HCT116 (cell line): ENCODE measurements around the gene OR56A1. TPM values are rescaled to one million over a fixed set of nuclear protein-coding genes. Genes with fewer than 3 reads are reported as not detected.

Experiments used
- ATAC-seq: fragments of 200-7000 bp; cut with Tn5 transposase; 2 replicates; pipeline ENCODE4 v1.9.1; 2020; ENCODE audit warnings: mild to moderate bottlenecking, moderate library complexity
- BruUV-seq: library from RNA; stranded (reverse); fragments of 400-500 nt; replicated peaks from 2 replicates; lab custom pipeline; 2021; lab: Mats Ljungman, UMichigan
- CTCF ChIA-PET: fragments of 300-600 bp; sonication (Branson Sonifier 250); formaldehyde crosslinking; loops from one replicate; lab custom pipeline; 2021; ENCODE audit warnings: antibody characterized with exemption; lab: Charles Lee
- POLR2A ChIA-PET: fragments of 300-600, 350-600 bp; sonication (Branson Sonifier 250); formaldehyde crosslinking; loops from one replicate; lab custom pipeline; 2021; ENCODE audit warnings: antibody characterized with exemption; lab: Charles Lee
- RAD21 ChIA-PET, 2 experiments: fragments of 300-600 bp; sonication (Branson Sonifier 250); formaldehyde crosslinking; loops; one replicate each; lab custom pipeline; 2023; ENCODE audit warnings: low total read pairs in 2 of 2; ENCODE audit not compliant: uncharacterized antibody in 2 of 2, unreplicated experiment in 2 of 2, low non-redundant PET in 1 of 2; lab: Charles Lee
- DNase-seq: peaks from one replicate; pipeline ENCODE4 v3.0.0-alpha.2; 2010; ENCODE audit warnings: low read depth, low spot score
- H2AFZ ChIP-seq: fragments of 200-600 bp; shearing (Covaris generic), sonication (generic); 2 replicates; pipeline ENCODE4 v1.6.1; 2017; ENCODE audit warnings: low read depth, mixed run types, mixed read lengths, antibody characterized with exemption, low read length; ENCODE audit not compliant: poor library complexity, severe bottlenecking
- H3K27ac ChIP-seq: 2 replicates; pipeline ENCODE4 v1.5.1; 2012; ENCODE audit warnings: low read depth, low read length
- H3K27me3 ChIP-seq: fragments of 200-600 bp; sonication (generic); 2 replicates; pipeline ENCODE4 v1.6.1; 2016; ENCODE audit warnings: mixed run types, low read length, mixed read lengths; ENCODE audit not compliant: insufficient read depth
- H3K36me3 ChIP-seq, 2 experiments: fragments of 200-500 bp in 1 of 2; fragments of 200-600 bp in 1 of 2; sonication (Bioruptor generic) in 1 of 2; sonication (generic) in 1 of 2; 2 replicates each; pipeline versions ENCODE4 v1.5.1 to v1.6.1; 2014 to 2016; ENCODE audit warnings: low read length in 2 of 2, inconsistent platforms in 1 of 2, mixed read lengths in 1 of 2, mixed run types in 1 of 2; ENCODE audit not compliant: insufficient read depth in 2 of 2, control insufficient read depth in 1 of 2
- H3K4me1 ChIP-seq, 2 experiments: fragments of 200-600 bp in 1 of 2; sonication (generic) in 1 of 2; 2 replicates each; pipeline versions ENCODE4 v1.5.1 to v1.6.1; 2012 to 2017; ENCODE audit warnings: low read length in 2 of 2, inconsistent platforms in 1 of 2, mild to moderate bottlenecking in 1 of 2, mixed read lengths in 1 of 2, mixed run types in 1 of 2, moderate library complexity in 1 of 2; ENCODE audit not compliant: insufficient read depth in 2 of 2, control insufficient read depth in 1 of 2
- H3K4me2 ChIP-seq: fragments of 200-600 bp; sonication (generic); 2 replicates; pipeline ENCODE4 v1.6.1; 2017; ENCODE audit warnings: mixed run types, low read length, mixed read lengths
- H3K4me3 ChIP-seq, 2 experiments: fragments of 200-600 bp in 1 of 2; sonication (generic) in 1 of 2; replicated peaks in 1 of 2; 2 replicates each; pipeline ENCODE4 v1.5.1; 2011 to 2016; ENCODE audit warnings: low read length in 2 of 2, control low read depth in 1 of 2, low read depth in 1 of 2, mild to moderate bottlenecking in 1 of 2, mixed read lengths in 1 of 2, mixed run types in 1 of 2
- H3K79me2 ChIP-seq: fragments of 200-600 bp; sonication (generic); 2 replicates; pipeline ENCODE4 v1.6.1; 2017; ENCODE audit warnings: mild to moderate bottlenecking, mixed run types, low read length, moderate library complexity, mixed read lengths; ENCODE audit not compliant: insufficient read depth
- H3K9ac ChIP-seq: fragments of 200-600 bp; sonication (generic); 2 replicates; pipeline ENCODE4 v1.6.1; 2016; ENCODE audit warnings: low read length, mixed read lengths
- H3K9me2 ChIP-seq: fragments of 200-600 bp; sonication (generic), shearing (Covaris generic); 2 replicates; pipeline ENCODE4 v1.6.1; 2017; ENCODE audit warnings: mixed run types, mild to moderate bottlenecking, moderate library complexity; ENCODE audit not compliant: insufficient read depth
- H3K9me3 ChIP-seq, 2 experiments: fragments of 200-500 bp in 1 of 2; fragments of 200-600 bp in 1 of 2; sonication (Bioruptor generic) in 1 of 2; sonication (generic) in 1 of 2; 2 replicates each; pipeline ENCODE4 v1.6.1; 2014 to 2017; ENCODE audit warnings: low read length in 2 of 2, mixed read lengths in 2 of 2, inconsistent platforms in 1 of 2, low read depth in 1 of 2, mild to moderate bottlenecking in 1 of 2, mixed run types in 1 of 2, moderate library complexity in 1 of 2; ENCODE audit not compliant: control insufficient read depth in 1 of 2, insufficient read depth in 1 of 2
- H4K20me1 ChIP-seq: fragments of 200-600 bp; sonication (generic), shearing (Covaris generic); 2 replicates; pipeline ENCODE4 v1.6.1; 2017; ENCODE audit warnings: mixed run types, mild to moderate bottlenecking, moderate library complexity; ENCODE audit not compliant: insufficient read depth
- CEBPB ChIP-seq: IDR thresholded peaks from 2 replicates; pipeline ENCODE4 v1.6.1; 2012; ENCODE audit warnings: low read depth
- JUND ChIP-seq: IDR thresholded peaks from 2 replicates; pipeline ENCODE4 v1.6.1; 2012
- MAX ChIP-seq: IDR thresholded peaks from 2 replicates; pipeline ENCODE4 v1.6.1; 2012
- POLR2AphosphoS5 ChIP-seq: IDR thresholded peaks from 2 replicates; pipeline ENCODE4 v1.6.1; 2011; ENCODE audit warnings: mild to moderate bottlenecking, low read depth, low read length, moderate library complexity
- SRF ChIP-seq: IDR thresholded peaks from 2 replicates; pipeline ENCODE4 v1.6.1; 2012; ENCODE audit warnings: low read depth
- TCF7L2 ChIP-seq: IDR thresholded peaks from 2 replicates; pipeline ENCODE4 v1.7.0; 2011; ENCODE audit warnings: borderline replicate concordance, inconsistent platforms; ENCODE audit not compliant: insufficient read depth, insufficient read length; ENCODE audit errors: extremely low read depth
- intact Hi-C: fragments of 100-400 bp; cut with micrococcal nuclease; formaldehyde crosslinking; loops from 2 replicates; pipeline ENCODE4 v1.10.0; 2022
- total RNA-seq: library from RNA; stranded (reverse); gene quantifications from one replicate; pipeline ENCODE4 v1.2.1, GENCODE V29; 2021; ENCODE audit not compliant: unreplicated experiment

Gene OR56A1
- total RNA-seq, 1 experiment from 2014 or later: not detected

- no peak for TF ChIP-seq CEBPB
- no peak for TF ChIP-seq POLR2AphosphoS5
- no peak for TF ChIP-seq JUND
- TF ChIP-seq SRF: no peak
- no peak for TF ChIP-seq MAX
- TF ChIP-seq TCF7L2: no peak
- intact Hi-C loops: no loop called here
- H3K9me2 ChIP-seq: no peaks in the 10 kb centered on the region
- no peak overlapping the region for H3K27ac ChIP-seq
- no peaks in the 10 kb centered on the region for H3K4me1 ChIP-seq
- peaks cover 51% of the 10 kb centered on the region for H3K27me3 ChIP-seq
- no peak overlapping the region for H3K4me2 ChIP-seq
- ATAC-seq (no peak), DNase-seq (no peak)
- H3K9ac ChIP-seq: no peak overlapping the region
- ChIA-PET CTCF (no interaction called here), POLR2A (no interaction called here), RAD21 (no interaction called here)
- no TSS peak for BruUV-seq
- H3K79me2 ChIP-seq: no peaks in the 10 kb centered on the region
- no peaks in the 10 kb centered on the region for H4K20me1 ChIP-seq
- no peak overlapping the region for H2AFZ ChIP-seq
- no peak overlapping the region for H3K4me3 ChIP-seq
- H3K36me3 ChIP-seq: no peaks in the 10 kb centered on the region
- H3K9me3 ChIP-seq: 0 out of 4 replicates have a peak, but pooled peaks cover 0 to 5% of the 10 kb centered on the region in 2 experiments
Measured at GRCh38 chr11:6013042-6013441, 17.5 kb downstream of the OR56A1 start.

- H3K4me3 ChIP-seq: no peak overlapping the region
- RAD21 ChIA-PET: no interaction called here
- no peaks in the 10 kb centered on the region for H3K36me3 ChIP-seq
- intact Hi-C loops: no loop called here
- H2AFZ ChIP-seq: no peak overlapping the region
- CTCF ChIA-PET: interaction anchor here (2.2 kb wide), 1 partner anchor 351 kb away, joined by 5 read pairs; no protein-coding TSS in a partner anchor
- H3K4me2 ChIP-seq: no peak overlapping the region
- H3K27me3 ChIP-seq: peaks cover 53% of the 10 kb centered on the region
- POLR2A ChIA-PET: no interaction called here
- no peak overlapping the region for H3K9ac ChIP-seq
- DNase-seq: no peak
- ATAC-seq: no peak
- H4K20me1 ChIP-seq: no peaks in the 10 kb centered on the region
- H3K79me2 ChIP-seq: no peaks in the 10 kb centered on the region
- no peak overlapping the region for H3K27ac ChIP-seq
- H3K9me2 ChIP-seq: no peaks in the 10 kb centered on the region
- H3K4me1 ChIP-seq: no peaks in the 10 kb centered on the region
- no TSS peak for BruUV-seq
- 0 out of 4 replicates have a peak, but pooled peaks cover 0 to 5% of the 10 kb centered on the region in 2 experiments for H3K9me3 ChIP-seq
- TF ChIP-seq SRF: no peak
Measured at GRCh38 chr11:6012035-6012668, 18.4 kb downstream of the OR56A1 start.
